HG03097 (cell line): ENCODE data around the gene APOA4.

Source experiments
- ATAC-seq: cut with Tn5 transposase; IDR thresholded peaks from one replicate; pipeline ENCODE4 v1.9.1; 2021; ENCODE audit not compliant: unreplicated experiment, low FRiP score

APOA4 gene

DNA sequence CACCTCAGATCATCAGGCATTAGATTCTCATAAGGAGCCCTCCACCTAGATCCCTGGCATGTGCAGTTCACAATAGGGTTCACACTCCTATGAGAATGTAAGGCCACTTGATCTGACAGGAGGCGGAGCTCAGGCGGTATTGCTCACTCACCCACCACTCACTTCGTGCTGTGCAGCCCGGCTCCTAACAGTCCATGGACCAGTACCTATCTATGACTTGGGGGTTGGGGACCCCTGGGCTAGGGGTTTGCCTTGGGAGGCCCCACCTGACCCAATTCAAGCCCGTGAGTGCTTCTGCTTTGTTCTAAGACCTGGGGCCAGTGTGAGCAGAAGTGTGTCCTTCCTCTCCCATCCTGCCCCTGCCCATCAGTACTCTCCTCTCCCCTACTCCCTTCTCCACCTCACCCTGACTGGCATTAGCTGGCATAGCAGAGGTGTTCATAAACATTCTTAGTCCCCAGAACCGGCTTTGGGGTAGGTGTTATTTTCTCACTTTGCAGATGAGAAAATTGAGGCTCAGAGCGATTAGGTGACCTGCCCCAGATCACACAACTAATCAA, 8.8 kb upstream of the APOA4 start:
- ATAC-seq, result no peak

- no peak for ATAC-seq
Measured at GRCh38 chr11:116830184-116830912, 7.2 kb upstream of the APOA4 start.

- ATAC-seq, result no peak
Measured at GRCh38 chr11:116829525-116830183, 6.5 kb upstream of the APOA4 start, which contains the start of gene APOC3. APOC3 (plus strand) TSS chr11:116829907; CDS start chr11:116830583, 676 bp downstream.

DNA sequence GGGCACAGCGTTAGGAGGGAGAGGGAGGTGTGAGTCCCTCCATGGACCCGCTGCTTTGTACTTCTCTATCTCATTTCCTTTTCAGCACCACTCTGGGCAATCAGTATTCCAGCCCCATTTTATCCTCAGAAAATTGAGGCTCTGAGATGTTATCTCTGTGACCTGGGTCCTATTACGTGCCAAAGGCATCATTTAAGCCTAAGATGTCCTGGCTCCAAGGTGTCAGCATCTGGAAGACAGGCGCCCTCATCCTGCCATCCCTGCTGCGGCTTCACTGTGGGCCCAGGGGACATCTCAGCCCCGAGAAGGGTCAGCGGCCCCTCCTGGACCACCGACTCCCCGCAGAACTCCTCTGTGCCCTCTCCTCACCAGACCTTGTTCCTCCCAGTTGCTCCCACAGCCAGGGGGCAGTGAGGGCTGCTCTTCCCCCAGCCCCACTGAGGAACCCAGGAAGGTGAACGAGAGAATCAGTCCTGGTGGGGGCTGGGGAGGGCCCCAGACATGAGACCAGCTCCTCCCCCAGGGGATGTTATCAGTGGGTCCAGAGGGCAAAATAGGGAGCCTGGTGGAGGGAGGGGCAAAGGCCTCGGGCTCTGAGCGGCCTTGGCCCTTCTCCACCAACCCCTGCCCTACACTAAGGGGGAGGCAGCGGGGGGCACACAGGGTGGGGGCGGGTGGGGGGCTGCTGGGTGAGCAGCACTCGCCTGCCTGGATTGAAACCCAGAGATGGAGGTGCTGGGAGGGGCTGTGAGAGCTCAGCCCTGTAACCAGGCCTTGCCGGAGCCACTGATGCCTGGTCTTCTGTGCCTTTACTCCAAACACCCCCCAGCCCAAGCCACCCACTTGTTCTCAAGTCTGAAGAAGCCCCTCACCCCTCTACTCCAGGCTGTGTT, 5.8 kb upstream of the APOA4 start:
- no peak for ATAC-seq

- ATAC-seq, result no peak
Measured at GRCh38 chr11:116827461-116827860, 4.4 kb upstream of the APOA4 start.

- no peak for ATAC-seq
Measured at GRCh38 chr11:116826751-116827431, 3.8 kb upstream of the APOA4 start.

- ATAC-seq, result no peak
Measured at GRCh38 chr11:116825854-116826750, 3.0 kb upstream of the APOA4 start.

DNA sequence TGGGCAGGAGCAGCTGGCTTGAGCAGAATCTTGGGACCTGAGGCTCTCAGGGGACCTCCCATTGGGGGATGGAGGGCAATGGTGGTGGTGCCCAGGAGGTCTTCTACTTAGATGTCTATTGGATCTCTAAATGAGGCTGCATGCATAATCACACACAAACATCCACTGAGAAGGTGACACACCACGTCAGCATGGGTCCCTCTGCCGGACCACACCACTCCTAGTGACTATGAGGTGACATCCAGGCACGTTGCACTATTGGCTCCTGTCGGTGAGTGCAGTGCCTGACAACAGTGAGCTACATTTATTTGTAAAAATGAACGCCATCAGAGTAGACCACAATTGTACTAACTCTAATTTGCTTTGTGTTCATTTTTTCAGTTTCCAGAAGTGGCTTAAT, 2.3 kb upstream of the APOA4 start:
- ATAC-seq, result no peak

DNA sequence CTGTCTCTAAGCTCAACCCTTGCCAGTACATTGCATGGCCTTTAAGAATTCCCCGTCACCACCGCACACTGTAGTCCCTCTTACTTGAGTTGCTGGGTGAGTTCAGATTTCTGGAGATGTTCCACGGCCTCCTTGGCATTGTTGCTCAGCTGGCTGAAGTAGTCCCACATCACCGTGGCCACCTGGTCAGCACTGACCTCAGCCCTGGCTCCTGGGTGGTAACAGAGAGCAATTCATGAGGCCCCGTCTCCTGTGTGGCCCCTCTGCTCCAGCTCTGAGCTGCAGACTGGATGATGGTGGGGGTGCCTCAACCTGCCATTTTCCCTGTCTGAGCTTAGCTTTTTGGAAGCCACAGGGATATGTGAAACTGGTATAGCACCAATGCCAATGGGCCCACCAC, 529 bp downstream of the APOA4 start:
- ATAC-seq, result no peak

DNA sequence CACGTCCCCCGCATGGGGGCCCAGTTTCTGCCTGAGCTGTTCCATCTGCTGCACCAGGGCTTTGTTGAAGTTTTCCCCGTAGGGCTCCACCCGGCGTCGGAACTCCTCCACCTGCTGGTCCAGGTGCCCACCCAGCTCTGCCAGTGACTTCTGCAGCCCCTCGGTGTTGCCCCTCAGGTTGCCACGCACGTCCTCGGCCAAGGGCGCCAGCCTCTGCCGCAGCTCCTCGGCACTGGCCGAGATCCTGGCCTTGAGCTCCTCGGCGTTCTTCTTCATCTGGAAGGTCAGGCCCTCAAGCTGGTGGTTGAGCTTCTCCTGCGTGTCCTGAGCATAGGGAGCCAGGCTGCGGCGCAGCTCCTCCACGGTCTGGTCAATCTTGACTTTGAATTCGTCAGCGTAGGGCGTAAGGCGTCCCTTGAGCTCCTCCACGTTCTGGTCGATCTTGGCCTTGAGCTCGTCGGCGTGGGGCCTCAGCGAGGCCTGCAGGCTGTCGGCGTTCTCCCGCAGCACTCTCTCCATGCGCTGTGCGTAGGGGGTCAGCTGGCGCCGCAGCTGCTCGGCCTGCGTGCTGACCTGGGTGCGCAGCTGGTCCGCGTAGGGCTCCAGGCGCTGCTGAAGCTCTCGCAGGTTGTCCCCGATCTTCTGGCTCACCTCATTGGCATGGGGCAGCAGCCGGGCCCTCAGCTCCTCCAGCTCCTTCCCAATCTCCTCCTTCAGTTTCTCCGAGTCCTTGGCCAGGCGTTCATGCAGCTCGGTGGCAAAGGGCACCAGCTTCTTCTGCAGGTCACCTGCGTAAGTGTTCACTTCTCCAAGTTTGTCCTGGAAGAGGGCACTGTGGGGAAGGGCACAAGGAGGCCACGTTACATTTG, 1.8 kb downstream of the APOA4 start:
- no peak for ATAC-seq

DNA sequence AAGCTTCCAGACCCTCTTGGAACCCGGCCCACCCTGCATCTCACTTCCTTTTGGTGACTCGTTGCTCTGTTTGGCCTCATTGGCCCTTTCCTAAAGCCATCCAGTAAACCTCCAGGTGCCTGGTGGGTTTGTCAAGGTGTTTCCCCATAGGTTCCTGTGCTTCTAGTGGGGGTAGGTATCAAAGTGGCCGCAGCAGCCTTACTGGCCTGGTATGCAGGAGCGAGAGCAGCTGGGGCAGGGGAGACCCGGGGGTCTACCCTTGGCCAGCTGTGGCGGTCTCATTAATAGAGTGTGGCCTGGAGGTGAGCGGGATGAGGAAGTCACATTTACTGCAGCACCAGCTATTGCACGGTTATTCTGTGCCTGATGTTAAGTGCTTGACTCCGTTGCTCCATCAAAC, 4.1 kb downstream of the APOA4 start:
- no peak for ATAC-seq

- no peak for ATAC-seq
Measured at GRCh38 chr11:116814502-116814901, 8.6 kb downstream of the APOA4 start.

- no peak for ATAC-seq
Measured at GRCh38 chr11:116813781-116814471, 9.2 kb downstream of the APOA4 start.

GRCh38 chr11:116813170-116813569, 9.9 kb downstream of the APOA4 start:
- no peak for ATAC-seq

DNA sequence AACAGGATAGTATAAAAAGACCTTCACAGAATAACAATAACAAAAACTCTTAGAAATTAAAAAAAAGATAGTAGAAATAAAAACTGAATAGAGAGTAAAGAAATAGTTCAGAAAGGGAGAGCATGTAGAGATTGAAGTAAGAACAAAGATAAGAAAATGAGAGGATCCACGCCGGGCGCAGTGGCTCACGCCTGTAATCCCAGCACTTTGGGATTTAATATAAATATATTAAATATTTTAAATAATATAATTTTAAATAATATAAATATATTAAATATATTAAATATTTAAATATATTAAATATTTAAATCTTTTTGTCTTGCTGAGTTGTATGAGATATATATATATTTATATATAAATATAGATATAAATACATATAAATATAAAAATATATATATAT, 11.0 kb downstream of the APOA4 start:
- no peak for ATAC-seq

GRCh38 chr11:116811194-116811593, 11.9 kb downstream of the APOA4 start:
- no peak for ATAC-seq

- ATAC-seq, result no peak
Measured at GRCh38 chr11:116808262-116809175, 14.6 kb downstream of the APOA4 start.
